Measurements from ENCODE around the gene FOXC2.

GRCh38 chr16:86571530-86571915 is 4.9 kb downstream of the FOXC2 start:
- TF ChIP-seq CTCF (IDR thresholded peaks at IDR 0.05; ENCODE audit: low read depth, low read length) (no peak), EZH2phosphoT487 (IDR thresholded peaks at IDR 0.05; ENCODE audit: low read depth) (no peak)

Data from OCI-LY3 (cell line).